A673 (cell line): ENCODE data around the gene IQGAP1. TPM values are rescaled to one million over a fixed set of nuclear protein-coding genes. Genes with fewer than 3 reads are reported as not detected.

ENCODE experiments used
- BruUV-seq: library from RNA; stranded (reverse); fragments of 400-500 nt; replicated peaks from 2 replicates; lab custom pipeline; 2021; lab: Mats Ljungman, UMichigan
- CTCF ChIA-PET: fragments of 300-600 bp; sonication (Branson Sonifier 250); formaldehyde crosslinking; loops from one replicate; lab custom pipeline; 2022; ENCODE audit warnings: antibody characterized with exemption; lab: Charles Lee
- POLR2A ChIA-PET: fragments of 300-600 bp; sonication (Branson Sonifier 250); formaldehyde crosslinking; loops from one replicate; lab custom pipeline; 2022; ENCODE audit warnings: antibody characterized with exemption; ENCODE audit not compliant: low non-redundant PET; lab: Charles Lee
- DNase-seq: peaks from one replicate; pipeline ENCODE4 v3.0.0-alpha.2; 2015; ENCODE audit warnings: low spot score
- H3K27ac ChIP-seq: fragments of 200-600 bp; sonication (generic); 2 replicates; pipeline ENCODE4 v1.5.1; 2016; ENCODE audit warnings: mixed run types, low read depth, mild to moderate bottlenecking, mixed read lengths, antibody characterized with exemption, low read length; ENCODE audit not compliant: poor library complexity, severe bottlenecking
- H3K27me3 ChIP-seq: fragments of 200-600 bp; sonication (generic); replicated peaks from 2 replicates; pipeline ENCODE4 v1.6.1; 2017; ENCODE audit warnings: mixed run types, low read depth, mild to moderate bottlenecking, mixed read lengths, antibody characterized with exemption, low read length; ENCODE audit not compliant: insufficient read depth, poor library complexity
- H3K36me3 ChIP-seq: fragments of 200-600 bp; sonication (generic); 2 replicates; pipeline ENCODE4 v1.6.1; 2016; ENCODE audit warnings: mixed run types, mild to moderate bottlenecking, mixed read lengths, antibody characterized with exemption, low read length; ENCODE audit not compliant: insufficient read depth, poor library complexity, severe bottlenecking
- H3K4me1 ChIP-seq: fragments of 200-600 bp; sonication (generic); 2 replicates; pipeline ENCODE4 v1.6.1; 2017; ENCODE audit warnings: mixed run types, mild to moderate bottlenecking, mixed read lengths, antibody characterized with exemption, low read length; ENCODE audit not compliant: insufficient read depth, poor library complexity, severe bottlenecking
- H3K4me3 ChIP-seq: fragments of 200-600 bp; sonication (generic); 2 replicates; pipeline ENCODE4 v1.5.1; 2016; ENCODE audit warnings: low read depth, mixed run types, mild to moderate bottlenecking, mixed read lengths, low read length; ENCODE audit not compliant: poor library complexity, severe bottlenecking
- H3K9me3 ChIP-seq: fragments of 200-600 bp; sonication (generic); 2 replicates; pipeline ENCODE4 v1.6.1; 2016; ENCODE audit warnings: mixed run types, low read depth, mild to moderate bottlenecking, mixed read lengths, antibody characterized with exemption, low read length; ENCODE audit not compliant: poor library complexity, severe bottlenecking
- CTCF ChIP-seq: fragments of 300-800, 200-600 bp; sonication (generic); conservative IDR thresholded peaks from 2 replicates; pipeline ENCODE4 v1.5.1; 2017; ENCODE audit warnings: low read depth, mild to moderate bottlenecking, antibody characterized with exemption, low read length, moderate library complexity, mixed read lengths
- EZH2 ChIP-seq: fragments of 200-600 bp; sonication (generic); IDR thresholded peaks from 2 replicates; pipeline ENCODE4 v1.6.1; 2017; ENCODE audit warnings: borderline replicate concordance, low read depth, mild to moderate bottlenecking, mixed read lengths, antibody characterized with exemption, low read length; ENCODE audit not compliant: poor library complexity, severe bottlenecking
- intact Hi-C: fragments of 100-400 bp; cut with micrococcal nuclease; formaldehyde crosslinking; loops from one replicate; pipeline ENCODE4 v1.10.0; 2022; ENCODE audit not compliant: unreplicated experiment
- total RNA-seq: library from RNA; stranded (reverse); gene quantifications from 2 replicates; pipeline ENCODE4 v1.2.3, GENCODE V29; 2021

IQGAP1 gene
- total RNA-seq, 1 experiment from 2014 or later, result 119 TPM

- no peaks in the 10 kb centered on the region for H3K9me3 ChIP-seq
- POLR2A ChIA-PET, result no interaction called here
- H3K4me3 ChIP-seq, result peak overlapping the region; percentile 83
- CTCF ChIA-PET, result interaction anchor here (0.7 kb wide), 1 partner anchor 508 kb away, joined by 8 read pairs; no protein-coding TSS in a partner anchor
- no peaks in the 10 kb centered on the region for H3K27me3 ChIP-seq
- H3K4me1 ChIP-seq, result peaks cover 11% of the 10 kb centered on the region
- intact Hi-C loops, result no loop called here
- peak overlapping the region; percentile 93 for H3K27ac ChIP-seq
- H3K36me3 ChIP-seq, result peaks cover 21% of the 10 kb centered on the region
- TSS peak; percentile 50 for BruUV-seq
- TF ChIP-seq CTCF (no peak), EZH2 (no peak)
- peak; percentile 54 for DNase-seq
Measured at GRCh38 chr15:90388462-90389380, 679 bp downstream of the IQGAP1 start.

GRCh38 chr15:90389513-90389912 is 1.5 kb downstream of the IQGAP1 start:
- no peak for DNase-seq
- Histone ChIP-seq H3K9me3 (no peaks in the 10 kb centered on the region), H3K4me1 (peaks cover 11% of the 10 kb centered on the region), H3K4me3 (peak overlapping the region; percentile 83), H3K27me3 (no peaks in the 10 kb centered on the region), H3K27ac (no peak overlapping the region), H3K36me3 (peaks cover 21% of the 10 kb centered on the region)
- TF ChIP-seq EZH2 (no peak), CTCF (no peak)
- no TSS peak for BruUV-seq
- intact Hi-C loops, result no loop called here
- ChIA-PET CTCF (no interaction called here), POLR2A (no interaction called here)

- intact Hi-C loops, result no loop called here
- ChIA-PET POLR2A (no interaction called here), CTCF (no interaction called here)
- H3K4me3 ChIP-seq, result no peak overlapping the region
- BruUV-seq, result no TSS peak
- H3K27ac ChIP-seq, result no peak overlapping the region
- no peaks in the 10 kb centered on the region for H3K9me3 ChIP-seq
- DNase-seq, result no peak
- H3K36me3 ChIP-seq, result peaks cover 21% of the 10 kb centered on the region
- peaks cover 5% of the 10 kb centered on the region for H3K4me1 ChIP-seq
- H3K27me3 ChIP-seq, result no peaks in the 10 kb centered on the region
- TF ChIP-seq CTCF (no peak), EZH2 (no peak)
Measured at GRCh38 chr15:90393040-90393439, 5.0 kb downstream of the IQGAP1 start.
